Thyroid gland (tissue), 4 donors: ENCODE data around the gene OXSR1.

Source experiments
- POLR2A ChIP-seq, 2 donors: fragments of 450-650 bp; IDR thresholded peaks; one replicate each; pipeline ENCODE4 v1.6.1; 2017; ENCODE audit warnings: antibody characterized with exemption in 2 of 2, mild to moderate bottlenecking in 2 of 2, moderate library complexity in 1 of 2
- TF ChIP-seq, protein P1 (sequence below), 6 experiments: fragments of 200-600 bp in 3 of 6; fragments of 450-650 bp in 3 of 6; sonication (generic) in 3 of 6; IDR thresholded peaks; one replicate each; pipeline ENCODE4 v1.5.1; 2016 to 2019; ENCODE audit warnings: antibody characterized with exemption in 6 of 6, mild to moderate bottlenecking in 2 of 6, inconsistent platforms in 1 of 6, moderate library complexity in 1 of 6

GRCh38 chr3:38275658-38276057 lies 110.3 kb downstream of the OXSR1 start:
- TF ChIP-seq, protein P1, sequence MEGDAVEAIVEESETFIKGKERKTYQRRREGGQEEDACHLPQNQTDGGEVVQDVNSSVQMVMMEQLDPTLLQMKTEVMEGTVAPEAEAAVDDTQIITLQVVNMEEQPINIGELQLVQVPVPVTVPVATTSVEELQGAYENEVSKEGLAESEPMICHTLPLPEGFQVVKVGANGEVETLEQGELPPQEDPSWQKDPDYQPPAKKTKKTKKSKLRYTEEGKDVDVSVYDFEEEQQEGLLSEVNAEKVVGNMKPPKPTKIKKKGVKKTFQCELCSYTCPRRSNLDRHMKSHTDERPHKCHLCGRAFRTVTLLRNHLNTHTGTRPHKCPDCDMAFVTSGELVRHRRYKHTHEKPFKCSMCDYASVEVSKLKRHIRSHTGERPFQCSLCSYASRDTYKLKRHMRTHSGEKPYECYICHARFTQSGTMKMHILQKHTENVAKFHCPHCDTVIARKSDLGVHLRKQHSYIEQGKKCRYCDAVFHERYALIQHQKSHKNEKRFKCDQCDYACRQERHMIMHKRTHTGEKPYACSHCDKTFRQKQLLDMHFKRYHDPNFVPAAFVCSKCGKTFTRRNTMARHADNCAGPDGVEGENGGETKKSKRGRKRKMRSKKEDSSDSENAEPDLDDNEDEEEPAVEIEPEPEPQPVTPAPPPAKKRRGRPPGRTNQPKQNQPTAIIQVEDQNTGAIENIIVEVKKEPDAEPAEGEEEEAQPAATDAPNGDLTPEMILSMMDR (IDR thresholded peaks at IDR 0.05), result no peak
- TF ChIP-seq POLR2A (IDR thresholded peaks at IDR 0.05), result no peak
